Superior temporal gyrus (tissue), 1 donor: ENCODE data around the gene DCTPP1.
A peak's percentile ranks its signal among the peaks of the same experiment; 100 is the strongest.

Experiments
- DNase-seq: peaks from one replicate; pipeline ENCODE4 v3.0.0-alpha.2; 2016; ENCODE audit errors: extremely low spot score

DCTPP1 gene

DNA sequence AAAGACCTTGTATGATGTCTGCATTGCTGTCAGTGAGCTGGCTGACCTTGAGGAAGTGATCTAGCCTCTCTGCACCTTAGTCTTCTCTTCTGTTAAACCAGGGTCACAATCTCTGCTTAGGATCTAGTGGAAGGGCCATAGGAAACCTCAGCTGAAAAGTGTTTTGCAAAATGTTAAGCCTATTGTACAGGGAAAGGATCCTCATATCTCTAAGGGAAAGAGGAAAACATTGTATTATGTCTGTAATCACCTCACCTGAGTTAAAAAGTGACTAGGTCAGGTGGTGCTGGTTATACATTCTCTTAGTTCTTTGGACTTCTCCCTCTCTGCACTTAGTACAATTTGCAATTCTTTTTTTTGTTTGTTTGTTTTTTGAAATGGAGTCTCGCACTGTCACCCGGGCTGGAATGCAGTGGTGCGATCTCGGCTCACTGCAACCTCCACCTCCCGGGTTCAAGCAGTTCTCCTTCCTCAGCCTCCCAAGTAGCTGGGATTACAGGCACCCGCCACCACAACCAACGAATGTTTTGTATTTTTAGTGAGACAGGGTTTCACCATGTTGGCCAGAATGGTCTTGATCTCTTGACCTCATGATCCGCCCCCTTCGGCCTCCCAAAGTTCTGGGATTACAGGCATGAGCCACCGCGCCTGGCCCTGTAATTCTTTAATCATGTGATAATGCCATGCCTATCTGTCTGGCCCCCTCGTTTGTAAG is 17.8 kb upstream of the DCTPP1 start:
- no peak for DNase-seq

DNA sequence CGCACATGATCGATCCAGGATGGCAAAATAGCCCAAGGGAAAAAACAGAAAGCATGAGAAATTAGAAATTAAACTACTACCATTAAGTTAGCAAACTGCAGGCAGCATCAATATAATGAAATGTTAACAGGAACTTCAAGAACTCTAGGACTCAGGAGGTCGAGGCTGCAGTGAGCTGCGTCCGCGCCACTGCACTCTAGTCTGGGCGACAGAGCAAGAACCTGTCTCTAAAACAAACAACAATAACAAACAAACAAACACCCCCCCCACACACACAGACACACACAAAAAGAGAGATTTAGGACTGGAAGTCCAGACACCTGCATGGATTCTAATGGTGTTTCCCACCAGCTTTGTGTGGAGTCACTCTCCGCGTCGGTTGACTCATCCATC is 16.4 kb upstream of the DCTPP1 start:
- no peak for DNase-seq

DNA sequence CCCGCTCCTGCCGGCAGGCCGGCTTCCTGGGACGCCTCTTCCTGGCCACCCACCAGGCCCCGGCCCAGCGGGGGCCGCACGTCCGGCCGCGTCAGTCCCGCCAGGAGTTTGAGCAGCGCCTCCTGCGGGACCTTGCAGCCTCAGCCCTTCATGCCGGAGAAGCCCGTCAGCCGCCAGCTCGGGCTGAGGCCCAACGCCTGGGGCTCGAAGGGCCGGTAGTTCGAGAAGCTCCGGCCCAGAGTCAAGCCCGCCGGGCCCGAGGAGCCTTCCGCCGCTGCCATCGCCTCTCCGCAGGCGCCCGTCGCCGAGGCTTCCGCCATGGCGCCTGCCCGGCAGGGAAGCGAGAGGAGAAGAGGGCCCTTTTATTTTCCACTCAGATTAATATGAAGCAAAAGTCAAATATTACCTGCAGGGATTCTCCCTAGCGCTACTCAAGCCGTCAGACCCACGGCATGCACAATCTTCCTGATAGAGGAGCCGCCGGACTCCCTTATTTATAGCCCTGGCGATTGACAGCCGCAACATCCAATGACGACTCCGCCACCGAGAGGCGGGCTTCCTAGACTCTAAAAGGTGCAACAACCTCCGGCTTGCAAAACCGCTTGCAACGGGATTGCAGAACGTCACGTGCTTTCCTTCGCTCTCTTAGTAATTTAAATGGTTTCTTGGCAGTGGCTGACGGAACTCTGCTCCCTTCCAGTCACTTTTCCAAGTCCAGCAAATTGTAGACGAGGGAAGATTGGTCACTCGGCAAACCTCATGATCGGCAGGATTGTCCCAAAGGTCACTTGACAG is 15.8 kb upstream of the DCTPP1 start, which contains the start of gene SEPHS2:
TSS of gene SEPHS2 (minus strand) at position 467 of the 795 bp plus-strand sequence. CDS start at position 320, 147 bp downstream.
- DNase-seq = peak; percentile 99

DNA sequence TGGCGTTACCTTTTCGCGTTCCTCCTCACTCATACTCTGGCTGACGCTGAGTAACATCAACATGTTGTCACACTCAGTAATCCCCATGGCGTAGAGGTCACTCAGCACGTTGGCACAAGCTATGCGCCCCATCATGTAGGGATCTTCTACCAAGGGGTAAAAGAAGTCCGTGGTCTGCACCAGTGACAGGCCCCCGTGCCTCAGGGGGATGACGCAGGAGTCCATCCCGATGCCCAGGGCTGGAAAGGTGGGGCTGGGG is 15.2 kb upstream of the DCTPP1 start:
- no peak for DNase-seq

DNA sequence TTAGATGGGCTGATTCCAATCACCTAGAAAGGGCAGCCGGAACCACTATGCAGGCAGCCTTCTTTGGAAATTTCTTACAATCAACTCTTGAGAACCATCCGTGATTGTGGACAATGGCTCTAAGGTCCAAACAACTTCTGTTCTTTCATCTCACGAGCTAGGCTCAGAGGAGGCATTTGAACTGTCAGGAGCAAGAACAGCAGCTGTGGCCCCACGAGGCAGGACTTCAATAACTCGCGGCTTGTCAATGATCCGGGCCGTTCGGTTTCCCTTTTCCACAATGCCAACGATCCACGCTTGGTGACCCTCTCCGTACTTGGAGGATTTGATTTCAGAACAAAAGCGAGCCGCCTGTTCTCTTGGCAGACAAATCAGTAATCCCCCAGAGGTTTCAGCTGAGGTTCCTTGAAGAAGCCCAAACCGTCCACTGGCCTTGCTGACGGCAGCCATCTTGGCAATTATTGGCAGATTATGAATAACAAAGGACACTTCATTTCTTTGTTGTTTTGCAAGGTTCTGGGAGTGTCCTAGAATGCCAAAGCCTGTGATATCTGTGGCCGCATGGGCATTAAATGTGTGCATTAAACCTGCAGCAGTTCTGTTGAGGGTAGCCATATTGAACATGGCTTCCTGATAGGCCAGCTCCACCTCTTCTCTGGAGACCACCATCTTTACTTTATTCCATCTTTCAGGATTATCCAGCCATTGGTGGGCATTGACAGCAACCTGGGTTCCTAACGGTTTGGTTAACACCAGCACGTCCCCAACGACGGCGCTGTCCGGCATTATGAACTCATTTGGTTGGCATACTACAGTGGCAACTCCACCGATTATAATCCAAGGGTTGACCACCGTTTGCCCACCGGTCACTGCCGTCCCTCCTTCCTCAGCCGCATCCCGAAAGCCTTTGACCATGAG is 14.7 kb upstream of the DCTPP1 start:
- DNase-seq = no peak

DNA sequence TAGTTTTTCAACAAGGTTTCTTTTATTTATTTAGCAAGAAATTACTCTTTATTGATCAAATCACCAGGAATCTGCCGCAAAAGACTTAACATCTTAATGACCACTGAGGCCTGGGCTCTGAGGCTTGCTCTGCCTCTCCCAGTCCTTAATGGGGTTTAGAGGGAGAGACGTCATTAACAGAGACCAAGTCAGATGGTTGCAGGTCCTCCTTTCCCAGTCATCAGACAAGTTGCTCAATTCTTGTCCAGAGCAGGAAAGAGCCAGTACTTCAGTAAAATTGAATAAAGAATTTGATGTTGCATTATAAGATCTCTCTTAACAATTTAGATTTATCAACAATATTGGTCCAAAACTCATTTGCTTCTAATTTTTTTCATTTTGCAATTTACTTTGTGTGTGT is 13.8 kb upstream of the DCTPP1 start:
- DNase-seq = no peak

DNA sequence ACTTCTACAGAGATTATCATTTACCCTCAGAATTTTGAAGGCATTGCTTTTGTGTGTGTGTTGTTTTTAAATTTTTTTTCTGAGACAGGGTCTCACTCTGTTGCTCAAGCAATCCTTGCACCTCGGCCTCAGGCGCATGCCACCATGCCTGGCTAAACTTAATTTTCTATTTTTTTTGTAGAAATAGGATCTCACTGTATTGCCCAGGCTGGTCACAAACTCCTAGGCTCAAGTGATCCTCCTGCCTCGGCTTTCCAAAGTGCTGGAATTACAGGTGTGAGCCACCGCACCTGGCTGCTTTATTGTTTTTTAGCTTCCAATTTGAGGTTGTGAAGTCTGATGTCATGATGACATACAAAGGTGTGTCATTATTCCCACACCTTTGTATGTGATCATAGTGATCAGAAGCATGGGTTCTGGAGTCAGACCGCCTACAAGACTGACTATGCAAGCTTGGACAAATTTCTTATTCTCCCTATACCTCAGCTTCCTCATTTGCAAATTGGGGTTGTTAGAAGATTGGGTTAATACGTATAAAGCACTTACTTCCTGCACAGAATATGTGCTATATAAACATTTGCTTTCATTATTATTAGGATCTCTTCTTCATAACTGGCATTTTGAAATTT is 10.0 kb upstream of the DCTPP1 start:
- DNase-seq = no peak

DNA sequence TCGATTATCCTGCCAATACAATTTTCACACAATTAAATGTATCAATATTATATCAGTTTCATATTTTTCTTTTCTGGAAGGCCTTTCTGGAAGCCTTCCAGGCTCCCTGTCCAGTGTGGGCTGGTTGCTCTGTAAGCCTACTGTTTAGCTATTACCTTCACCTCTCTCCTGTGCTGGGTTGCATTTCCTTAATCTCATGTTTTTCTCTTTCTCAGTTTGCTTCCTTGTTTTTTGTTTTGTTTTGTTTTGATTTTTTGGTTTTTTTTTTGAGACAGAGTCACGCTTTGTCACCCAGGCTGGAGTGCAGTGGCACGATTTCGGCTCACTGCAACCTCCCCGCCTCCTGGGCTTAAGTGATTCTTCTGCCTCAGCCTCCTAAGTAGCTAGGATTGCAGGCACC is 9.0 kb upstream of the DCTPP1 start:
- DNase-seq = no peak

DNA sequence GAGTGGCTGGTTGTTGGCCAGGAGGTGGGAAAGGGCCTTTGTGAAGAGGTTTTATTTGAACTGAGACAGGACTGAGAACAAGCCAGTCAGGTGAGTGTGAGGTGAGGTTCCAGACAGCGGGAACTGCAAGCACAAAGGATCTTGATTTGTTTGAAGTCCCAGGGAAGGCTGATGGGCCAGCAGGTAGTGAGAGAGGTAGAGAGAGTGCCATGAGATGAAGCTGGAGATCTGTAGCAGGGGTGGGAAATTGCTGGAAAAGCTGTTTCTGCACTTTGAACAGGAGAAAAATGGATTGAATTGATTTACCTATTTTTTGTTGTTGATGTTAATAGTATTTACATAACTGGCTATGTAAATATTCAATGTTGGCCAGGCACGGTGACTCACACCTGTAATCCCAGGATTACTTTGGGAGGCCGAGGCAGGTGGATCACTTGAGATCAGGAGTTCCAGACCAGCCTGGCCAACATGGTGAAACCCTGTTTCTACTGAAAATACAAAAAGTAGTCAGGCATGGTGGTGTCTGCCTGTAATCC is 7.7 kb upstream of the DCTPP1 start:
- no peak for DNase-seq

DNA sequence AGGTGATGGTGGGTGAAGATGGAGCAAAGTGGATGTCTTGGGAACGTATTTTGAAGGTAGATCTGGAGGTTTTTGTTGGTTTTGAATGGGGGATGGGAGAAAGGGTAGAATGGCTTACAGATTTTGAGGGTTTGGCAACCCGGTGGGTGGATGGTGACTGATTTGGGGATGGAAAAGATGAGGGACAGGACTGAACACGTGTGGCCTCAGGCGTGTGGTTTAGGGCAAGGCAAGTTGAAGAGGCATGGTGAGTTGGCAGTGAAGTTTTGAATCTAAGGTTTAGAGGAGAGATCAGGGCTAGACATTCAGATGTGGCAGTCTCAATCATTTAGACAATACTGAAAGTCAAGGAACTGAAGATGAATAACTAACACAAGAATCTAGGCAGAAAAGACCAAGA is 5.0 kb upstream of the DCTPP1 start:
- DNase-seq = no peak

DNA sequence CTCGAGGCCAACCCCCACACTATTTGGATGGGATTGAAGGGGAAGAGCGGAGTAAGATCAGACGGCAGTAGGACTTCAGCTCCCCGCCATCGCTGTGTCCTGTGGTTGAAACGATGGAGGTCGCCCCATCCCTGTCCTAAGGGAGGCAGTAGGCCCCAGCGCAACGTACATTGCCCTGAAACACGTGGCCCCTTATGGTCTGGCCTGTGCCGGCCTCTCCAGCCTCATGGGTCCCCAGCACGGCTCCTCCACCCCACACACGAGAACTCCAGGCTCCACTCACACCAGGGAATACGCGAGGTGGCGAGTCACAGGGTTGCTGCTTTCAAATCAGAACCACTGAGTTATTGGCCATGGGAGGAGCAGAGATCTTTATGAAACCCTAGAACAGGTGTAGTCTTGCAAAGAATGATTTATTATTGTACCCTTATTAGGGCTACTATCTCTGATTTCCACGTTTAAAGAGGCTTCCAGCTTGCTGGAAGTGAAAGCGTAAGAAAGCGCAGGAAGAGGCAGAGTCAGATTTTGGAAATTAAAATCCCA is 669 bp upstream of the DCTPP1 start:
- no peak for DNase-seq

DNA sequence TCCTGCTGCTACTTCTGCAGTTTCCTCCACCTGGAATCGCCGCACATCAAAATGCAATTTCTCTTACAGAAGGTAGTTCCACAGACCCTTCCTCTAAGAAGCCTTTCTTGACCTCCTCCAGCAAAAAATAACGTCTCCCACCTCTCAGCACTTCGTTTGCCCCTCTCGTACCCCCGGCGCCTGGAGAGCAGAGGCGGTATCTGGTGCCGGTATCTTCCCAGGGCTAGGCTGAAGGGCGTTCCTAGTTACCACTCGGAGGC is 482 bp downstream of the DCTPP1 start:
- DNase-seq = no peak

DNA sequence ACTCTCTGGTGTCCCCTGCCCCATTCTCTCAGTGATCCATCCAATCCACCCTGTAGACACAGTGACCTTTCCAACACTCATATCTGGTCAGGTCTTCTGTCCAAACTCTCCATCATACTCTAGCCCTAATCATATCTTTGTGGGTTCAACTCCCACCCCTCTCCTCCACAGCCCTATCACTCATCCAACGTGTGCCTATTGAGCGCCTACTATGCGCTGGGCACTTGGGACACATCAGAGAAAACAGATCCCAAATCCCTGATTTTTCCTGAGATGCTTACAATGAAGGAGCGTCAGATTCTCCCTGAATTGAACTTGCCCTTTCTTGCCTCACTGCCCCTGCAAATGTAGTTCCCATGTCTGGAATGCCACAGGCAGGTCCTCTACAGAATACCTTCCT is 1.8 kb downstream of the DCTPP1 start:
- no peak for DNase-seq

DNA sequence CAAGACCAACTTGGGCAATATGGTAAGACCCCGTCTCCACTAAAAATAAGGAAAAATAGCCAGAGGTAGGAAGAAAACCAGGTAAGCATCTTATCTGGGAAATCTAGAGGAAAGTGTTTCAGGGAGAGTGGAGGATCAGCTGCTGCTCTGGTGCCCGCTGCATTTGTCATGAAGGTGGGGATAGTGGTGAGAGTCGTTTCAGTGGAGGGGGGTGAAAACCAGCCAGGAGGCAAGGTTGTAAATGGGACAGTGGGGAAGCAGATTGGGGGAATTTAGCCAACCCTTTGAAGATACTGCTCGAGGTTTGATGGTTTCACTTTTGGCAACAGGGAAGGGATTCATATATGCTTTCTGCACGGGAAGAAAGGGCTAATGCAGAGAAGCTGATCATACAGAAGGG is 8.8 kb downstream of the DCTPP1 start:
- DNase-seq = no peak

DNA sequence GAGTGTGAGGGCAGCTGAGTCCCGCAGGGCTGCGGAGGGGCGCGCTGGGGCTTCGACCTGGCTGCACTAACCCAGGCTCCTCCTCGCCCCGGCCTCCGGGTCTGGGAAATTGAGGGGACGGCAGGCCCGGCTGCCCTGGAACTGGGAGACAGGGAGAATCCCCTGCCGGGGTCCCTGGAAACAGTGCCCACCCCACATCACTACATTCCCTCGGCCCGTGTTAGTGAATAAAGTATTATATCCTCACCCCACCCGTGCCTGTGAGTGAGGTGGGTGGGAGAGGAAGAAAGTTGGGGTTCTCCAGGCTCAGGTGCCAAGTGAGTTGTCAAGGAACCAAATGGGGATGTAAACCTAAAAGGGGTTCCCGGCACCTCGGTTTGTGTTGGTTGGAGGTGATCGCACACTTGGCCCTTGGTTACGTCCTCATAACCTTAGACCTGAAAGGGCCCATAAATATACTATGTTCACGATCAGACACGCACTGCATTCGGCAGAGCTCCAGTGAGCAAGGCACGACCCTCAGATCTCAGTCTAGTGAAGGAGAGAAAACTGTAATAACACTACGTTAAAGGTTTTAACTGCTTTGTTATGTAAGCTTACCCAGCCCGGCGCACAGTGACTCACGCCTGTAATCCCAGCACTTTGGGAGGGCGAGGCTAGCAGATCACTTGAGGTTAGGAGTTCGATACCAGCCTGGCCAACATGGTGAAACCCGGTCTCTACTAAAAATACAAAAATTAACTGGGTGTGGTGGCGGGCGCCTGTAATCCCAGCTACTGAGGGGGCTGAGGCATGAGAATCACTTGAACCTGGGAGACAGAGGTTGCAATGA is 11.3 kb downstream of the DCTPP1 start:
- DNase-seq = no peak

DNA sequence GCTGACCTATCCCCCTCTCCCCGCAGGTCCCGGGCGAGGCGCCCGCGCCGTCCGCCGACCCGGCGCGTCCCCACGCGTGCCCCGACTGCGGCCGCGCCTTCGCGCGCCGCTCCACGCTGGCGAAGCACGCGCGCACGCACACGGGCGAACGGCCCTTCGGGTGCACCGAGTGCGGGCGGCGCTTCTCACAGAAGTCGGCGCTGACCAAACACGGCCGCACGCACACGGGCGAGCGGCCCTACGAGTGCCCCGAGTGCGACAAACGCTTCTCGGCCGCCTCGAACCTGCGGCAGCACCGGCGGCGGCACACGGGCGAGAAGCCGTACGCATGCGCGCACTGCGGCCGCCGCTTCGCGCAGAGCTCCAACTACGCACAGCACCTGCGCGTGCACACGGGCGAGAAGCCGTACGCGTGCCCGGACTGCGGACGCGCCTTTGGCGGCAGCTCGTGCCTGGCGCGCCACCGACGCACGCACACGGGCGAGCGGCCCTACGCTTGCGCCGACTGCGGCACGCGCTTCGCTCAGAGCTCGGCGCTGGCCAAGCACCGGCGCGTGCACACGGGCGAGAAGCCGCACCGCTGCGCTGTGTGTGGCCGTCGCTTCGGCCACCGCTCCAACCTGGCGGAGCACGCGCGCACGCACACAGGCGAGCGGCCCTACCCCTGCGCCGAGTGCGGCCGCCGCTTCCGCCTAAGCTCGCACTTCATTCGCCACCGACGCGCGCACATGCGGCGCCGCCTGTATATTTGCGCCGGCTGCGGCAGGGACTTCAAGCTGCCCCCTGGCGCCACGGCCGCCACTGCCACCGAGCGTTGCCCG is 12.1 kb downstream of the DCTPP1 start:
- peak; percentile 81 for DNase-seq

DNA sequence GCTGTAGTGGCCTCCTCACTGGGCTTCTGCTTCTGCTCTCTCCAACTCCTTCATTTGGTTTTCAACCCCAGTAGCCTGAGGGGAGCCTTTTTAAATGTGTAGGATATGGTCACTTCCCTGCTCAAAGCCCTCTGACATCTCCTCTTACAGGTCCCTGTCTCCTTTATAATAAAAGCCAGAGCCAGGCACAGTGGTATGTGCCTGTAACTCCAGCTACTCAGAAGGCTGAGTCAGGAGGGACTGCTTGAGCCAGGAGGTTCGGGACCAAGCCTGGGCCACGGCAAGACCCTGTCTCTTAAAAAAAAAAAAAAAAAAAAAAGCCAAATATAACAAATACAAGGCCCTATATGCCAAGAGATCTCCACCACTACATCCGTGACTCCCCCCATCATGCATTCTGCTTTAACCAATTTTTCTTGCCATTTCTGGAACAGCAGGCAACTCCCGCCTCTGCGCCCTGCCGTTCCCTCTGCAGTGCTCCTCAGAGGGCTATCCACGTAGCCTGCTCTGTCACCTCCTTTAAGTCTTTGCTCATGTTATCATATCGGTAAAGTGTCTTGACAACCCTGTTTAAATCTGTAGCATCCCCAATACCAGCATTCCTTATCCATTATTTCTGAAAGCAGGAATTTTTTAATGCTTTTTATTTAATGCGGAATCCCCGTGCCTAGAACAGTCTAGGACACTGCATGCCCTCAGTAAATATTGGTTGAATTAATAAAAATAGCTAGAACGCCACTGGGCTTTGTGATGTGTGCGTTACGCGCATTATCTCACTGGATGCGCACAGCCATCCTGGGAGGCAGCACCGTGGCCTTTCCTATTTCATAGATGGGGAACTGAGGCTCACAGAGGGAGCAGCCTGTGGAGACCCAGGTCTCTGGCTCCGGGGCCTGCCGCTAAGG is 13.0 kb downstream of the DCTPP1 start:
- DNase-seq = no peak

DNA sequence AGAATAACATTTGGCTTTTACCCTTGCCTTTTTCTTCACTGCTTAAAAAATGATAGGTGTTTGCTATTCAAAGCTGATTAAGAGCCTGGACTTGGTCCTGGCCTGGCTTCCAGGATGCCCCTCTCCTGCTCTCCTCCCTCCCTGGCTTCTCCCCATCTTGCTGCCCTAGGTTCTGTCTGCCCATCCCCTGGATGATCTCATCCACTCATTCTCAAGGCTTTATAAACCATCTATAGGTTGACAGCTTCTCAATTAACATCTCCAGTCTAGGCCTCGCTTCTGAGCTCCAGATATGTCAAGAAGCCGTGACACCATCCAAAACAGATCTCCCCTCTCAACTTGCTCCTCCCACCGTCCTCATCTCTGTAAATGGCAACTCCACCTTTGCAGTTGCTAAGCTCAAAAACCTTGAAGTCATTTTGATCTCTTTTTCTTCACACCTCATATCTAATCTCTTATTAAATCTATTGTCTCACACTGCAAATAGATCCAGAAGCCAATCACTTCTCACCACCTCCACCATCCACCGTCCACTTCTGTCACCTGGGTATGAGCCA is 13.7 kb downstream of the DCTPP1 start:
- no peak for DNase-seq

DNA sequence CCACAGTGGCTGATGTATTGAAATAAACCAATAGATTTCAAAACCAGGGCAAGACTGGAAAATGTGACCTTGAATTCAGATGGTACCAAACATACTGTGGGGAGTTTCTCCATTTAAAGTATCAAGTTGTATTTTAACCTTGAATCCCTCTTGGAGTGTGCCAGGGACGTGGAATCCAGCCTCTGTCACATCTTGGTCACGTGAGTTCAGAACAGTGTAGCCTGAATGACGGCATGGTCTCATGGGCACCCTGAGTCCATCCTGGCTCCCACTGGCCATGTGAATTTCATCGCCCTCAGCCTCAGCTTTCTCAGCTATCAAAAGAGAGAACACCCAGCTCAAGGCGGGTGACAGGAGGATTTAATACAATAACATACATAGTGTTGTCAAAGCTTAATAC is 15.7 kb downstream of the DCTPP1 start:
- no peak for DNase-seq
